ENCODE results near the gene RAPH1.

Gene RAPH1

GRCh38 chr2:203574824-203575223, 39.7 kb upstream of the RAPH1 start:
- H3K9me3 ChIP-seq (ENCODE audit: control insufficient read depth in 1 of 2, low read length in 2 of 2) = no peaks in the 10 kb centered on the region
- H3K27ac ChIP-seq (ENCODE audit: low read depth, low read length) = no peak overlapping the region
- H3K36me3 ChIP-seq (ENCODE audit: control insufficient read depth in 1 of 2, insufficient read depth in 2 of 2, low read length in 2 of 2) = no peaks in the 10 kb centered on the region
- H3K4me1 ChIP-seq (ENCODE audit: control insufficient read depth in 1 of 2, insufficient read depth in 2 of 2, low read length in 2 of 2) = peaks cover 12 to 16% of the 10 kb centered on the region in 2 donors
- no peak overlapping the region for H3K9ac ChIP-seq (ENCODE audit: low read depth in 1 of 2, low read length in 2 of 2)
- H3K4me3 ChIP-seq (ENCODE audit: low read depth in 1 of 2, low read length in 2 of 2) = no peak overlapping the region
- H3K27me3 ChIP-seq (ENCODE audit: control insufficient read depth in 1 of 2, insufficient read depth in 2 of 2, low read length in 2 of 2) = no peaks in the 10 kb centered on the region

GRCh38 chr2:203572316-203572715, 37.2 kb upstream of the RAPH1 start:
- Histone ChIP-seq H3K4me1 (ENCODE audit: control insufficient read depth in 1 of 2, insufficient read depth in 2 of 2, low read length in 2 of 2) (peaks cover 0 to 3% of the 10 kb centered on the region in 2 donors), H3K9ac (ENCODE audit: low read depth in 1 of 2, low read length in 2 of 2) (no peak overlapping the region), H3K27ac (ENCODE audit: low read depth, low read length) (no peak overlapping the region), H3K36me3 (ENCODE audit: control insufficient read depth in 1 of 2, insufficient read depth in 2 of 2, low read length in 2 of 2) (no peaks in the 10 kb centered on the region), H3K4me3 (ENCODE audit: low read depth in 1 of 2, low read length in 2 of 2) (no peak overlapping the region), H3K9me3 (ENCODE audit: control insufficient read depth in 1 of 2, low read length in 2 of 2) (no peaks in the 10 kb centered on the region), H3K27me3 (ENCODE audit: control insufficient read depth in 1 of 2, insufficient read depth in 2 of 2, low read length in 2 of 2) (no peaks in the 10 kb centered on the region)

DNA sequence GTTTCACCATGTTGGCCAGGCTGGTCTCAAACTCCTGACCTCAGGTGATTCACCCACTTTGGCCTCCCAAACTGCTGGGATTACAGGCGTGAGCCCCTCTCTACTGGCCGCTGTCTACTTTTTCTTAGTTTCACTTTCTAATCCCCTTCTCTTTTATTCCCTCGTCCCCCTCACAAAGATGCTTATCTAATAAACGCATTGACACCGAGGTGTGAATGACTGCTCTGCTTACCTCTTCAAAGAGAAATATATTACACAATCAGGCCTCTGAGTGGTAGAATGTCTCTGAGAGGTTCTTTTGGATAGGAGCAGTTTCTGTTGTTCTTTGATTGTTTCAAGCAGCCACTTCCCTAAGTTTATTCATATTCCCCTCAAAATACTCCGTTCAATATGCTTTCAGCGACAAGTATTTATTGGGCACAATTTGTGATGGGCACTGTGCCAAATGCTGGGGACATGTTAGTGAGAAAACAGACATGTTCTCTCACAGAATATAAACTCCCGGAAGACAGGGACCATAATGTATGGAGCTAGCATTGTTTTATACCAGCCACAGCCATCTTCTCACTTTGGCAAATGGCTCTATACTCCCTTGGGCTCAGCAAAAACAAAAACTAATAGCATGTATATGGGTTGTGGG, 34.7 kb upstream of the RAPH1 start:
- Histone ChIP-seq H3K9ac (ENCODE audit: low read depth in 1 of 2, low read length in 2 of 2) (no peak overlapping the region), H3K27ac (ENCODE audit: low read depth, low read length) (no peak overlapping the region), H3K9me3 (ENCODE audit: control insufficient read depth in 1 of 2, low read length in 2 of 2) (no peaks in the 10 kb centered on the region), H3K4me3 (ENCODE audit: low read depth in 1 of 2, low read length in 2 of 2) (no peak overlapping the region), H3K27me3 (ENCODE audit: control insufficient read depth in 1 of 2, insufficient read depth in 2 of 2, low read length in 2 of 2) (no peaks in the 10 kb centered on the region), H3K4me1 (ENCODE audit: control insufficient read depth in 1 of 2, insufficient read depth in 2 of 2, low read length in 2 of 2) (peaks cover 0 to 3% of the 10 kb centered on the region in 2 donors), H3K36me3 (ENCODE audit: control insufficient read depth in 1 of 2, insufficient read depth in 2 of 2, low read length in 2 of 2) (no peaks in the 10 kb centered on the region)

- no peak overlapping the region for H3K27ac ChIP-seq (ENCODE audit: low read depth, low read length)
- no peaks in the 10 kb centered on the region for H3K9me3 ChIP-seq (ENCODE audit: control insufficient read depth in 1 of 2, low read length in 2 of 2)
- H3K36me3 ChIP-seq (ENCODE audit: control insufficient read depth in 1 of 2, insufficient read depth in 2 of 2, low read length in 2 of 2) = no peaks in the 10 kb centered on the region
- no peak overlapping the region for H3K4me3 ChIP-seq (ENCODE audit: low read depth in 1 of 2, low read length in 2 of 2)
- no peaks in the 10 kb centered on the region for H3K27me3 ChIP-seq (ENCODE audit: control insufficient read depth in 1 of 2, insufficient read depth in 2 of 2, low read length in 2 of 2)
- H3K4me1 ChIP-seq (ENCODE audit: control insufficient read depth in 1 of 2, insufficient read depth in 2 of 2, low read length in 2 of 2) = peaks cover 0 to 3% of the 10 kb centered on the region in 2 donors
- no peak overlapping the region for H3K9ac ChIP-seq (ENCODE audit: low read depth in 1 of 2, low read length in 2 of 2)
These were observed 32.6 kb upstream of the RAPH1 start for GRCh38 chr2:203567691-203568090.

DNA sequence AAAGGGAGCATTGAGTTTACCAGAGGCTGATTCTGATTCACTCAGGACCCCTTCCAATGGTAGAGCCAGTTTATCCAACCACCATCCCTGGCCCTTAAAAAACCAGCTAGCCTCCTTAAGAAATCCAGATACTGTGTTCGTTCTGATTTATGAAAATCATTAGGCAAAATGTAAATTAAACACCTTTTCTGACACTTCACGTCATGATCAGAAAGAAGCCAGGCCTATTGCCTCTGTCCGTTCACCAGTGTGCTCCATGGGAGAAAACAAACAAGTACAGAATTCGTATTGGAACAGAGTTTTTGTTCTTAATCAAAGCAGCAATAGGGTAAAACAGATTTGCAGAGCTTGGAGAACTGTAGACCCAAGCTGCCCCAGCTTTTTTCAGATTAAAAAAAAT, 31.1 kb upstream of the RAPH1 start:
- Histone ChIP-seq H3K9ac (ENCODE audit: low read depth in 1 of 2, low read length in 2 of 2) (no peak overlapping the region), H3K27ac (ENCODE audit: low read depth, low read length) (no peak overlapping the region), H3K9me3 (ENCODE audit: control insufficient read depth in 1 of 2, low read length in 2 of 2) (no peaks in the 10 kb centered on the region), H3K27me3 (ENCODE audit: control insufficient read depth in 1 of 2, insufficient read depth in 2 of 2, low read length in 2 of 2) (no peaks in the 10 kb centered on the region), H3K36me3 (ENCODE audit: control insufficient read depth in 1 of 2, insufficient read depth in 2 of 2, low read length in 2 of 2) (no peaks in the 10 kb centered on the region), H3K4me3 (ENCODE audit: low read depth in 1 of 2, low read length in 2 of 2) (no peak overlapping the region), H3K4me1 (ENCODE audit: control insufficient read depth in 1 of 2, insufficient read depth in 2 of 2, low read length in 2 of 2) (peaks cover 0 to 3% of the 10 kb centered on the region in 2 donors)

DNA sequence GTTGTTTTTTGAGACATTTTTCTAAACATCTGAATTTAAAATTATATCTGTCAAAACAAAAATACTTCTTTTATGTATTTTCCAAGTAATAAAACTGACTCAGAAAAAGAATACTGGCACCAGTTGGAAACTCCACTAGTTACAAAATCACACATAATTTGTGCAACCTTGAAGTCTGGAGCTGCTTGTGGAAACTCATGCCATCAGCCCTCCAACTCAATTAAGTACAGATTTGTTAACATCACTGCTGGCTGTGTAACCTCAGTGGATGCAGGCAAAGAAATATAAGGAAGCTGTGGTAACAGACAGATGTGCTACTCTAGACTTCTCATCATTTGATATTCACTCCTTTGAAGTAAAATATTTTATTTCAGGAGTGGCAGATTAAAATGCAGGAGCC, 30.0 kb upstream of the RAPH1 start:
- H3K4me3 ChIP-seq (ENCODE audit: low read depth in 1 of 2, low read length in 2 of 2) = no peak overlapping the region
- no peaks in the 10 kb centered on the region for H3K9me3 ChIP-seq (ENCODE audit: control insufficient read depth in 1 of 2, low read length in 2 of 2)
- H3K27ac ChIP-seq (ENCODE audit: low read depth, low read length) = no peak overlapping the region
- no peaks in the 10 kb centered on the region for H3K27me3 ChIP-seq (ENCODE audit: control insufficient read depth in 1 of 2, insufficient read depth in 2 of 2, low read length in 2 of 2)
- no peak overlapping the region for H3K9ac ChIP-seq (ENCODE audit: low read depth in 1 of 2, low read length in 2 of 2)
- peaks cover 0 to 3% of the 10 kb centered on the region in 2 donors for H3K4me1 ChIP-seq (ENCODE audit: control insufficient read depth in 1 of 2, insufficient read depth in 2 of 2, low read length in 2 of 2)
- no peaks in the 10 kb centered on the region for H3K36me3 ChIP-seq (ENCODE audit: control insufficient read depth in 1 of 2, insufficient read depth in 2 of 2, low read length in 2 of 2)

DNA sequence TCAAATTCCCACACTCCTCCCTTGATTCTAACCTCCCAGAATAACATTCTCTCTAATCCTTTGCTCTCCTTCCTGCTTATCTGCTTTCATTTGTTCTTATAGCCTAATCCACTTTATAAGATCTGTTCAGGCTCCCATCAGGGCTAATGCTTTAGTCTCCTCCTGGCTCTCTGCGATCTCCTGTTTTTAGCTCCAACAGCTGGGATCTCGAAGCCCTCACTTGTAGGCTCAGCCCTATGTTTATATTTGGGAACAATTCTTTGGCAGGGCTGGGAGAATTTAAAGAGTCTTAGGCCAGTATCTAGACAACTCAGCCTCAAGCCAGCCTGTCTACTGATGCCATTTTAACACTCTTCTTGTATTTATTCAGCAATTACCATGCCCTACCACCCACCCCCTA, 27.2 kb upstream of the RAPH1 start:
- Histone ChIP-seq H3K4me1 (ENCODE audit: control insufficient read depth in 1 of 2, insufficient read depth in 2 of 2, low read length in 2 of 2) (no peaks in the 10 kb centered on the region), H3K4me3 (ENCODE audit: low read depth in 1 of 2, low read length in 2 of 2) (no peak overlapping the region), H3K9me3 (ENCODE audit: control insufficient read depth in 1 of 2, low read length in 2 of 2) (no peaks in the 10 kb centered on the region), H3K27me3 (ENCODE audit: control insufficient read depth in 1 of 2, insufficient read depth in 2 of 2, low read length in 2 of 2) (no peaks in the 10 kb centered on the region), H3K27ac (ENCODE audit: low read depth, low read length) (no peak overlapping the region), H3K9ac (ENCODE audit: low read depth in 1 of 2, low read length in 2 of 2) (no peak overlapping the region), H3K36me3 (ENCODE audit: control insufficient read depth in 1 of 2, insufficient read depth in 2 of 2, low read length in 2 of 2) (no peaks in the 10 kb centered on the region)

DNA sequence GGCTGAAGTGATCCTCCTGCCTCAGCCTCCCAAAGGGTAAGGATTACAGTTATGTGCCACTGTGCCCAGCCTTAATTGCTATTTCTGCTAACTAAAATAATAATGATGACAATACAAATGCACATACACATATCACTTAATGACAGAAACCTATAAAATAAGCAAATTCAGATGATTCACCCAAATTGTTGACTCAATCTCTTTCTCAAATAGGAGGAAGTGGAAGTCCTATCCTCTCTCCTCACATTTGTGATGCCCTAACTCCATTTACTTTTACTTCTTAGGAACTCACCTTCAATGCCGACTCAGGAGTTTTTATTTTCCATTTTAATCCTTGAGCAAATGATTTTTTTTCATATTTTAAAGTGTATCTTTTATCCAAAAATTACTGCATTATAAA, 24.5 kb upstream of the RAPH1 start:
- Histone ChIP-seq H3K4me1 (ENCODE audit: control insufficient read depth in 1 of 2, insufficient read depth in 2 of 2, low read length in 2 of 2) (no peaks in the 10 kb centered on the region), H3K27me3 (ENCODE audit: control insufficient read depth in 1 of 2, insufficient read depth in 2 of 2, low read length in 2 of 2) (no peaks in the 10 kb centered on the region), H3K9ac (ENCODE audit: low read depth in 1 of 2, low read length in 2 of 2) (no peak overlapping the region), H3K9me3 (ENCODE audit: control insufficient read depth in 1 of 2, low read length in 2 of 2) (no peaks in the 10 kb centered on the region), H3K27ac (ENCODE audit: low read depth, low read length) (no peak overlapping the region), H3K4me3 (ENCODE audit: low read depth in 1 of 2, low read length in 2 of 2) (no peak overlapping the region), H3K36me3 (ENCODE audit: control insufficient read depth in 1 of 2, insufficient read depth in 2 of 2, low read length in 2 of 2) (no peaks in the 10 kb centered on the region)

DNA sequence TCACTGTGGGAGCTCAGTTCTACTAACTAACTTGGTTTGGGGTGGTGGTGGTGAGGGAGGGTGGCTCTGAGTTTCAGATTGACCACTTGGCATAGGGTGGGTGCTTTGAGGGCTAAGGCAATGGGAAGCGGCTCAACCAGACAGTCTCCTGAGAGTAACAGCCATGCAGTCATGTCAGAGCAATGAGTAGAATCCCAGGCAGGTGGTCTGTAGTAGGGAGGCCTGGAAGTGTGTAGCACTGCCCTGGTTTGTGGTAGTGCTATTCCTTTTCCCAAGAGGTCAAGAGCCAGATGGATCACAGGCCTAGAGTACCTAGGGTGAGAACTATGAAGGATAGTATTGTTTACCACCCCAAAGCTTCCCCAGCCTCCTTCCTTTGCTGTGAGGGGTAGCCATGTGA, 18.7 kb upstream of the RAPH1 start:
- no peaks in the 10 kb centered on the region for H3K27me3 ChIP-seq (ENCODE audit: control insufficient read depth in 1 of 2, insufficient read depth in 2 of 2, low read length in 2 of 2)
- no peaks in the 10 kb centered on the region for H3K36me3 ChIP-seq (ENCODE audit: control insufficient read depth in 1 of 2, insufficient read depth in 2 of 2, low read length in 2 of 2)
- H3K9me3 ChIP-seq (ENCODE audit: control insufficient read depth in 1 of 2, low read length in 2 of 2) = no peaks in the 10 kb centered on the region
- H3K4me3 ChIP-seq (ENCODE audit: low read depth in 1 of 2, low read length in 2 of 2) = no peak overlapping the region
- no peak overlapping the region for H3K9ac ChIP-seq (ENCODE audit: low read depth in 1 of 2, low read length in 2 of 2)
- peaks cover 2 to 4% of the 10 kb centered on the region in 2 donors for H3K4me1 ChIP-seq (ENCODE audit: control insufficient read depth in 1 of 2, insufficient read depth in 2 of 2, low read length in 2 of 2)
- H3K27ac ChIP-seq (ENCODE audit: low read depth, low read length) = no peak overlapping the region

DNA sequence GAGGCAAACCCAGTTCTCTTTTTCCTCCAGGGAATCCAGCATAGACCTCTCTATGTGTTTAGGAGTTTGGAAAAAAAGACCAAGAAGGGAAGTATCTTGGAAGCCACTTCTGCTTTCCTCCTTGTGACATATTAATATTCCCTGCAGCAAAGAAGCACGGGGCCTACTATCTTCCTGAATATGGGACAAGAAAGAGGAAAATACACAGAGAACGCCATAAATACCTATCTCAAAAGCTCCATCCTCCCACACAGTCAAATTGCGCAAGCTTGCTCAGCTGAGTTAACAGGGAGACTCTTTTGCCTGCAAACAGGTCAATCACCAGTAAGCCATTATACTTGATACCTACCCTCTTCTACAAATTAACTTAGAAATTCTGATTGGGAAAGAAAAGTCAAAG, 16.7 kb upstream of the RAPH1 start:
- peaks cover 4% of the 10 kb centered on the region in 2 donors for H3K4me1 ChIP-seq (ENCODE audit: control insufficient read depth in 1 of 2, insufficient read depth in 2 of 2, low read length in 2 of 2)

GRCh38 chr2:203550266-203550665, 15.2 kb upstream of the RAPH1 start:
- H3K27me3 ChIP-seq (ENCODE audit: control insufficient read depth in 1 of 2, insufficient read depth in 2 of 2, low read length in 2 of 2) = no peaks in the 10 kb centered on the region
- no peak overlapping the region for H3K9ac ChIP-seq (ENCODE audit: low read depth in 1 of 2, low read length in 2 of 2)
- H3K27ac ChIP-seq (ENCODE audit: low read depth, low read length) = no peak overlapping the region
- H3K4me3 ChIP-seq (ENCODE audit: low read depth in 1 of 2, low read length in 2 of 2) = no peak overlapping the region
- H3K36me3 ChIP-seq (ENCODE audit: control insufficient read depth in 1 of 2, insufficient read depth in 2 of 2, low read length in 2 of 2) = no peaks in the 10 kb centered on the region
- H3K4me1 ChIP-seq (ENCODE audit: control insufficient read depth in 1 of 2, insufficient read depth in 2 of 2, low read length in 2 of 2) = peaks cover 4% of the 10 kb centered on the region in 2 donors
- no peaks in the 10 kb centered on the region for H3K9me3 ChIP-seq (ENCODE audit: control insufficient read depth in 1 of 2, low read length in 2 of 2)

More for the DNA sequence above, 16.7 kb upstream of the RAPH1 start:
- H3K4me3 ChIP-seq (ENCODE audit: low read depth in 1 of 2, low read length in 2 of 2) = no peak overlapping the region
- no peaks in the 10 kb centered on the region for H3K27me3 ChIP-seq (ENCODE audit: control insufficient read depth in 1 of 2, insufficient read depth in 2 of 2, low read length in 2 of 2)
- no peak overlapping the region for H3K27ac ChIP-seq (ENCODE audit: low read depth, low read length)
- H3K9me3 ChIP-seq (ENCODE audit: control insufficient read depth in 1 of 2, low read length in 2 of 2) = no peaks in the 10 kb centered on the region
- H3K9ac ChIP-seq (ENCODE audit: low read depth in 1 of 2, low read length in 2 of 2) = no peak overlapping the region
- no peaks in the 10 kb centered on the region for H3K36me3 ChIP-seq (ENCODE audit: control insufficient read depth in 1 of 2, insufficient read depth in 2 of 2, low read length in 2 of 2)
